Left ventricle myocardium inferior (tissue), 1 donor: ENCODE data around the gene SLC25A51. TPM values are rescaled to one million over a fixed set of nuclear protein-coding genes. Genes with fewer than 3 reads are reported as not detected.

ENCODE experiments used
- DNase-seq: peaks from one replicate; pipeline ENCODE4 v3.0.0-alpha.2; 2020
- H3K27ac ChIP-seq: fragments of 200-600 bp; replicated peaks from 2 replicates; pipeline ENCODE4 v1.8.0; 2021
- H3K27me3 ChIP-seq: fragments of 200-600 bp; 2 replicates; pipeline ENCODE4 v1.8.0; 2021; ENCODE audit warnings: low read depth
- H3K36me3 ChIP-seq: fragments of 200-600 bp; 2 replicates; pipeline ENCODE4 v1.8.0; 2021
- H3K4me1 ChIP-seq: fragments of 200-600 bp; 2 replicates; pipeline ENCODE4 v1.8.0; 2021
- H3K4me3 ChIP-seq: fragments of 200-600 bp; 2 replicates; pipeline ENCODE4 v1.8.0; 2021; ENCODE audit warnings: mild to moderate bottlenecking, moderate library complexity
- H3K9me3 ChIP-seq: fragments of 200-600 bp; replicated peaks from 2 replicates; pipeline ENCODE4 v1.8.0; 2021
- CTCF ChIP-seq: fragments of 200-600 bp; IDR thresholded peaks from 2 replicates; pipeline ENCODE4 v1.8.0; 2021; ENCODE audit warnings: antibody characterized with exemption, mild to moderate bottlenecking, borderline replicate concordance
- intact Hi-C: fragments of 100-400 bp; cut with micrococcal nuclease; formaldehyde crosslinking; loops from one replicate; pipeline ENCODE4 v1.11.0; 2022
- total RNA-seq: library from RNA; stranded (reverse); fragmentation: NEBNext Ultra II Directional; extraction: Animal tissue kit (Norgen Biotek cat#: 25700); gene quantifications from one replicate; pipeline ENCODE4 v1.2.1, GENCODE V29; 2021
- donor health status: DM: no; HTN: yes; CAD: no; lungs with severe emphysema.

Gene SLC25A51
- total RNA-seq, 1 donor from 2014 or later: 21.4 TPM

GRCh38 chr9:37936376-37936775 is 32.4 kb upstream of the SLC25A51 start:
- H3K9me3 ChIP-seq: no peaks in the 10 kb centered on the region
- no peaks in the 10 kb centered on the region for H3K27me3 ChIP-seq
- peak overlapping the region; percentile 71 for H3K27ac ChIP-seq
- DNase-seq: no peak
- H3K4me1 ChIP-seq: peaks cover 45% of the 10 kb centered on the region
- H3K4me3 ChIP-seq: no peak overlapping the region
- no peaks in the 10 kb centered on the region for H3K36me3 ChIP-seq
- no peak for TF ChIP-seq CTCF
- intact Hi-C loops: no loop called here

- Histone ChIP-seq H3K27me3 (no peaks in the 10 kb centered on the region), H3K9me3 (peaks cover 7% of the 10 kb centered on the region), H3K36me3 (no peaks in the 10 kb centered on the region), H3K27ac (no peak overlapping the region), H3K4me1 (peaks cover 48% of the 10 kb centered on the region), H3K4me3 (no peak overlapping the region)
- intact Hi-C loops: no loop called here
- no peak for TF ChIP-seq CTCF
- no peak for DNase-seq
Measured at GRCh38 chr9:37935096-37935495, 31.2 kb upstream of the SLC25A51 start.

GRCh38 chr9:37931592-37931991 is 27.7 kb upstream of the SLC25A51 start:
- no peak for TF ChIP-seq CTCF
- no peak for DNase-seq
- H3K27me3 ChIP-seq: no peaks in the 10 kb centered on the region
- no peak overlapping the region for H3K27ac ChIP-seq
- no peak overlapping the region for H3K4me3 ChIP-seq
- H3K9me3 ChIP-seq: peaks cover 7% of the 10 kb centered on the region
- intact Hi-C loops: no loop called here
- H3K4me1 ChIP-seq: peaks cover 45% of the 10 kb centered on the region
- peaks cover 8% of the 10 kb centered on the region for H3K36me3 ChIP-seq

GRCh38 chr9:37929441-37929895 is 25.5 kb upstream of the SLC25A51 start:
- Histone ChIP-seq H3K27me3 (no peaks in the 10 kb centered on the region), H3K4me1 (peaks cover 41% of the 10 kb centered on the region), H3K36me3 (peaks cover 8% of the 10 kb centered on the region), H3K27ac (no peak overlapping the region), H3K4me3 (no peak overlapping the region), H3K9me3 (peaks cover 7% of the 10 kb centered on the region)
- intact Hi-C loops: no loop called here
- DNase-seq: no peak
- no peak for TF ChIP-seq CTCF

GRCh38 chr9:37928552-37929430 is 24.9 kb upstream of the SLC25A51 start:
- no peak for DNase-seq
- peaks cover 7% of the 10 kb centered on the region for H3K9me3 ChIP-seq
- H3K4me3 ChIP-seq: no peak overlapping the region
- intact Hi-C loops: no loop called here
- H3K27ac ChIP-seq: no peak overlapping the region
- TF ChIP-seq CTCF: no peak
- peaks cover 41% of the 10 kb centered on the region for H3K4me1 ChIP-seq
- peaks cover 8% of the 10 kb centered on the region for H3K36me3 ChIP-seq
- H3K27me3 ChIP-seq: no peaks in the 10 kb centered on the region
